ENCODE results near the gene BHLHA15. TPM values are rescaled to one million over a fixed set of nuclear protein-coding genes. Genes with fewer than 3 reads are reported as not detected.

BHLHA15 gene
- total and polyA plus RNA-seq, 2 of the 13 experiments (the other 11 are each of a cell fraction or from before 2014, with no cell fraction given): 1.9 to 6.1 TPM

GRCh38 chr7:98254516-98254915 lies 43.3 kb downstream of the BHLHA15 start:
- TF ChIP-seq EEA1 (CRISPR knock-in tag; IDR thresholded peaks at IDR 0.05; ENCODE audit: borderline replicate concordance): no peak
- TF ChIP-seq KAT2B (IDR thresholded peaks at IDR 0.05; ENCODE audit: borderline replicate concordance, low read depth, low read length): no peak
- no peak for TF ChIP-seq NFE2L2 (IDR thresholded peaks at IDR 0.05; ENCODE audit: low read length)
- no peak for TF ChIP-seq ZNF530 (CRISPR knock-in tag; IDR thresholded peaks at IDR 0.05; ENCODE audit: low read depth)
- TF ChIP-seq ZNF142 (CRISPR knock-in tag; IDR thresholded peaks at IDR 0.05): no peak
- no peak for TF ChIP-seq SMARCE1 (IDR thresholded peaks at IDR 0.05; ENCODE audit: borderline replicate concordance)
- TF ChIP-seq RFXAP (CRISPR knock-in tag; IDR thresholded peaks at IDR 0.05; ENCODE audit: borderline replicate concordance): no peak
- no peak for TF ChIP-seq ZNF44 (CRISPR knock-in tag; IDR thresholded peaks at IDR 0.05)
- TF ChIP-seq ZNF614 (CRISPR knock-in tag; IDR thresholded peaks at IDR 0.05; ENCODE audit: borderline replicate concordance): no peak
- TF ChIP-seq ZNF577 (CRISPR knock-in tag; IDR thresholded peaks at IDR 0.05; ENCODE audit: borderline replicate concordance, low read depth): no peak
- TF ChIP-seq TMF1 (CRISPR knock-in tag; IDR thresholded peaks at IDR 0.05; ENCODE audit: low read depth): no peak
- TF ChIP-seq CHD2 (IDR thresholded peaks at IDR 0.05; ENCODE audit: low read depth, low read length): no peak
- TF ChIP-seq ZNF777 (CRISPR knock-in tag; IDR thresholded peaks at IDR 0.05): no peak
- TF ChIP-seq ZHX1 (CRISPR knock-in tag; IDR thresholded peaks at IDR 0.05; ENCODE audit: low read depth): no peak
- TF ChIP-seq ZNF251 (CRISPR knock-in tag; IDR thresholded peaks at IDR 0.05): no peak
- TF ChIP-seq HNRNPUL1 (IDR thresholded peaks at IDR 0.05; ENCODE audit: low read depth, low read length): no peak
- TF ChIP-seq ZSCAN31 (CRISPR knock-in tag; IDR thresholded peaks at IDR 0.05; ENCODE audit: low read depth): no peak
- no TSS peak for BruUV-seq (replicated peaks)
- Histone ChIP-seq H3K36me3 (replicated peaks in 1 of 2; ENCODE audit: control insufficient read depth in 1 of 2, insufficient read depth in 2 of 2, low read length in 2 of 2) (peaks cover 1 to 6% of the 10 kb centered on the region in 2 experiments; a peak in 2 of 5 replicates), H3K27ac (ENCODE audit: extremely low read length, insufficient read depth, low read length) (no peak overlapping the region), H3K4me3 (replicated peaks in 1 of 3; ENCODE audit: insufficient read depth in 1 of 3, low read depth in 2 of 3, low read length in 3 of 3) (no peak overlapping the region), H3K4me1 (ENCODE audit: insufficient read depth, low read length) (peaks cover 31% of the 10 kb centered on the region), H2AFZ (ENCODE audit: low read length) (no peak overlapping the region), H4K20me1 (ENCODE audit: insufficient read depth, low read length) (no peaks in the 10 kb centered on the region), H3K9ac (ENCODE audit: insufficient read depth, low read depth, low read length) (no peak overlapping the region), H3K9me3 (ENCODE audit: low read length) (no peaks in the 10 kb centered on the region), H3K27me3 (ENCODE audit: control insufficient read depth in 1 of 2, insufficient read depth in 2 of 2, low read length in 2 of 2) (no peaks in the 10 kb centered on the region; a peak in 1 of 5 replicates), H3K4me2 (ENCODE audit: low read depth, low read length) (no peak overlapping the region), H3K79me2 (ENCODE audit: insufficient read depth, low read length) (peaks cover 21% of the 10 kb centered on the region)
- no peak for DNase-seq (ENCODE audit: low spot score)
- POLR2A ChIA-PET: no interaction called here
- intact Hi-C loops (cut with micrococcal nuclease; ENCODE audit: unreplicated experiment) (no loop called here), in situ Hi-C loops (cut with HindIII; ENCODE audit: extremely low pct_ligation_motif_present, low pct_unique_long_range_greater_than_20kb) (no loop called here)
- FAIRE-seq: no peak
- CTCF ChIA-PET (ENCODE audit: low intra/inter-chr PET ratio, low total read pairs): no interaction called here
- 95% methylated on average over 4 of the region's 4 CpGs for WGBS (ENCODE audit: low lambda C conversion rate)
- ATAC-seq: no peak

Measured in HepG2 (cell line).